SK-N-SH treated with all-trans-retinoic acid at 6 μM for 48 hours (cell line): ENCODE measurements around the gene ARHGAP26.

Experiments
- ATAC-seq: fragments of 200-7000 bp; cut with Tn5 transposase; 3 replicates; pipeline ENCODE4 v1.9.1; 2020; ENCODE audit warnings: mild to moderate bottlenecking, moderate library complexity
- BACH2 ChIP-seq: fragments of 250-450 bp; sonication (Bioruptor Pico); IDR thresholded peaks from 2 replicates; pipeline ENCODE4 v1.9.0; 2021; ENCODE audit warnings: mild to moderate bottlenecking, borderline replicate concordance
- CSDC2 ChIP-seq: fragments of 250-450 bp; sonication (Bioruptor Pico); IDR thresholded peaks from 2 replicates; pipeline ENCODE4 v1.5.0; 2020; ENCODE audit warnings: mild to moderate bottlenecking, moderate library complexity
- ESRRG ChIP-seq: fragments of 250-450 bp; sonication (Bioruptor Pico); IDR thresholded peaks from 2 replicates; pipeline ENCODE4 v1.6.1; 2021; ENCODE audit warnings: mild to moderate bottlenecking
- GLIS3 ChIP-seq: fragments of 250-450 bp; sonication (Bioruptor Pico); IDR thresholded peaks from 2 replicates; pipeline ENCODE4 v1.5.0; 2020; ENCODE audit warnings: mild to moderate bottlenecking, moderate library complexity
- ISL1 ChIP-seq: fragments of 250-450 bp; sonication (Bioruptor Pico); IDR thresholded peaks from 2 replicates; pipeline ENCODE4 v2.1.2; 2022; ENCODE audit warnings: mild to moderate bottlenecking, moderate library complexity
- OSR1 ChIP-seq: fragments of 250-450 bp; sonication (Bioruptor Pico); IDR thresholded peaks from 2 replicates; pipeline ENCODE4 v1.8.0; 2022; ENCODE audit warnings: moderate library complexity, mild to moderate bottlenecking, inconsistent platforms
- PPARA ChIP-seq: fragments of 250-450 bp; sonication (Bioruptor Pico); IDR thresholded peaks from 2 replicates; pipeline ENCODE4 v1.5.0; 2020; ENCODE audit warnings: mild to moderate bottlenecking, borderline replicate concordance
- RARB ChIP-seq: fragments of 250-450 bp; sonication (Bioruptor Pico); IDR thresholded peaks from 2 replicates; pipeline ENCODE4 v1.8.0; 2021; ENCODE audit warnings: mild to moderate bottlenecking, moderate library complexity
- SNAI2 ChIP-seq: fragments of 250-450 bp; sonication (Bioruptor Pico); IDR thresholded peaks from 2 replicates; pipeline ENCODE4 v1.5.0; 2020; ENCODE audit warnings: mild to moderate bottlenecking, moderate library complexity
- TOX ChIP-seq: fragments of 250-450 bp; sonication (Bioruptor Pico); IDR thresholded peaks from 2 replicates; pipeline ENCODE4 v1.8.0; 2021; ENCODE audit warnings: mild to moderate bottlenecking, moderate library complexity, borderline replicate concordance
- ZFP3 ChIP-seq: fragments of 250-450 bp; sonication (Bioruptor Pico); IDR thresholded peaks from 2 replicates; pipeline ENCODE4 v1.5.0; 2020; ENCODE audit warnings: mild to moderate bottlenecking, moderate library complexity
- ZFP30 ChIP-seq: fragments of 450-650 bp; formaldehyde crosslinking; IDR thresholded peaks from 2 replicates; pipeline ENCODE4 v1.5.0; 2022; ENCODE audit warnings: mild to moderate bottlenecking, moderate library complexity
- ZNF8 ChIP-seq: fragments of 450-650 bp; formaldehyde crosslinking; IDR thresholded peaks from 2 replicates; pipeline ENCODE4 v1.5.0; 2020; ENCODE audit warnings: mild to moderate bottlenecking, moderate library complexity
- TF ChIP-seq, protein P1 (sequence below): fragments of 250-450 bp; sonication (Bioruptor Pico); IDR thresholded peaks from 2 replicates; pipeline ENCODE4 v1.5.1; 2020; ENCODE audit warnings: low read depth, mild to moderate bottlenecking, moderate library complexity
- TF ChIP-seq, protein P2 (sequence below): fragments of 250-450 bp; sonication (Bioruptor Pico); IDR thresholded peaks from 2 replicates; pipeline ENCODE4 v1.5.1; 2021; ENCODE audit warnings: mild to moderate bottlenecking, moderate library complexity
- TF ChIP-seq, protein P3 (sequence below): fragments of 250-450 bp; sonication (Bioruptor Pico); IDR thresholded peaks from 2 replicates; pipeline ENCODE4 v1.8.0; 2021; ENCODE audit warnings: low read depth, mild to moderate bottlenecking, moderate library complexity, borderline replicate concordance
- TF ChIP-seq, protein P4 (sequence below): fragments of 250-450 bp; sonication (Bioruptor Pico); IDR thresholded peaks from 2 replicates; pipeline ENCODE4 v1.5.0; 2020; ENCODE audit warnings: mild to moderate bottlenecking, moderate library complexity
- TF ChIP-seq, protein P5 (sequence below): fragments of 250-450 bp; sonication (Bioruptor Pico); IDR thresholded peaks from 2 replicates; pipeline ENCODE4 v1.8.0; 2020; ENCODE audit warnings: mild to moderate bottlenecking, moderate library complexity, borderline replicate concordance

The ARHGAP26 gene

DNA sequence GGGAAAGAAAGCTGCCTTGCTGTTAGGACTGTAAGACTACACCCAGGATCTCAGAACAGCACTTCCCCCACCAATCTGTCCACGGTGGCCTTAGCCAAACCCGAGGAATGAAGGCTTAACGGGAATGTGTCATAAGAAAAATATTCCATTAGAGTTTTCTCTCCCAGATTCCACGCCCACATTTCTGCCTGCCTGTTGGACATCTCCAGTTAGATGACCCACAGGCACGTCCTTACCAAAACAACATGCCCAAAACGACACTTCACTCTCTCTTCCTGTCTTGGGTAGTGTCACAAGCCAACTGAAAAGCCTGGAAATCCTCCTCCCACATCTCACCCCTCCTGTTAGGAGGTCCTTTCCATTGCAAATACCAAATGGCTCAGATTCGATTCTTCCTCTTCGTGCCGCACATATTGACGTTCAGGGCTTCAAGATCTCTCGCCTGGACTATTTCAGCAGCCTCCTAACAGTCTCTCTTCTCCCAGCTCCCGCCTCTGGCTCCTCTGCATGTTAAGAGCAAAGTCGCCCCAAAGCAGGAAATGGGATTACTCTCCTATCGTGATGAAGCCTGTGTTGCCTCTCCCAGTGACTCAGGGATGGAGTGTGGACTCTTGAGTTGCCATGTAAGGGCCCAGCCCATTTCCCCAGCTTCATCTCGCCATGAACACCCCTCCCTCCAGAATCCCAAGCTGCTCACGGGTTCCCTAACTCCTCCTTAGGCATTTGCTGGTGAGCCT is 474.0 kb downstream of the ARHGAP26 start:
- TF ChIP-seq ISL1 (CRISPR knock-in tag) = peak; percentile 78
- TF ChIP-seq, protein P1, sequence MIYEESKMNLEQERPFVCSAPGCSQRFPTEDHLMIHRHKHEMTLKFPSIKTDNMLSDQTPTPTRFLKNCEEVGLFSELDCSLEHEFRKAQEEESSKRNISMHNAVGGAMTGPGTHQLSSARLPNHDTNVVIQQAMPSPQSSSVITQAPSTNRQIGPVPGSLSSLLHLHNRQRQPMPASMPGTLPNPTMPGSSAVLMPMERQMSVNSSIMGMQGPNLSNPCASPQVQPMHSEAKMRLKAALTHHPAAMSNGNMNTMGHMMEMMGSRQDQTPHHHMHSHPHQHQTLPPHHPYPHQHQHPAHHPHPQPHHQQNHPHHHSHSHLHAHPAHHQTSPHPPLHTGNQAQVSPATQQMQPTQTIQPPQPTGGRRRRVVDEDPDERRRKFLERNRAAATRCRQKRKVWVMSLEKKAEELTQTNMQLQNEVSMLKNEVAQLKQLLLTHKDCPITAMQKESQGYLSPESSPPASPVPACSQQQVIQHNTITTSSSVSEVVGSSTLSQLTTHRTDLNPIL (CRISPR knock-in tag) = no peak
- 0 out of 2 replicates have a peak, but pooled peaks have one; percentile 8 for TF ChIP-seq TOX (CRISPR knock-in tag)
- peak; percentile 47; the same call in 1 of the 2 replicates for TF ChIP-seq ZFP3 (CRISPR knock-in tag)
- TF ChIP-seq, protein P2, sequence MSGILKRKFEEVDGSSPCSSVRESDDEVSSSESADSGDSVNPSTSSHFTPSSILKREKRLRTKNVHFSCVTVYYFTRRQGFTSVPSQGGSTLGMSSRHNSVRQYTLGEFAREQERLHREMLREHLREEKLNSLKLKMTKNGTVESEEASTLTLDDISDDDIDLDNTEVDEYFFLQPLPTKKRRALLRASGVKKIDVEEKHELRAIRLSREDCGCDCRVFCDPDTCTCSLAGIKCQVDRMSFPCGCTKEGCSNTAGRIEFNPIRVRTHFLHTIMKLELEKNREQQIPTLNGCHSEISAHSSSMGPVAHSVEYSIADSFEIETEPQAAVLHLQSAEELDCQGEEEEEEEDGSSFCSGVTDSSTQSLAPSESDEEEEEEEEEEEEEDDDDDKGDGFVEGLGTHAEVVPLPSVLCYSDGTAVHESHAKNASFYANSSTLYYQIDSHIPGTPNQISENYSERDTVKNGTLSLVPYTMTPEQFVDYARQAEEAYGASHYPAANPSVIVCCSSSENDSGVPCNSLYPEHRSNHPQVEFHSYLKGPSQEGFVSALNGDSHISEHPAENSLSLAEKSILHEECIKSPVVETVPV (CRISPR knock-in tag) = no peak
- TF ChIP-seq CSDC2 (CRISPR knock-in tag) = 0 out of 2 replicates have a peak, but pooled peaks have one; percentile 32
- TF ChIP-seq, protein P3, sequence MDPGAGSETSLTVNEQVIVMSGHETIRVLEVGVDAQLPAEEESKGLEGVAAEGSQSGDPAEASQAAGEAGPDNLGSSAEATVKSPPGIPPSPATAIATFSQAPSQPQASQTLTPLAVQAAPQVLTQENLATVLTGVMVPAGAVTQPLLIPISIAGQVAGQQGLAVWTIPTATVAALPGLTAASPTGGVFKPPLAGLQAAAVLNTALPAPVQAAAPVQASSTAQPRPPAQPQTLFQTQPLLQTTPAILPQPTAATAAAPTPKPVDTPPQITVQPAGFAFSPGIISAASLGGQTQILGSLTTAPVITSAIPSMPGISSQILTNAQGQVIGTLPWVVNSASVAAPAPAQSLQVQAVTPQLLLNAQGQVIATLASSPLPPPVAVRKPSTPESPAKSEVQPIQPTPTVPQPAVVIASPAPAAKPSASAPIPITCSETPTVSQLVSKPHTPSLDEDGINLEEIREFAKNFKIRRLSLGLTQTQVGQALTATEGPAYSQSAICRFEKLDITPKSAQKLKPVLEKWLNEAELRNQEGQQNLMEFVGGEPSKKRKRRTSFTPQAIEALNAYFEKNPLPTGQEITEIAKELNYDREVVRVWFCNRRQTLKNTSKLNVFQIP (CRISPR knock-in tag) = no peak
- TF ChIP-seq PPARA = no peak
- peak; percentile 89 for ATAC-seq

DNA sequence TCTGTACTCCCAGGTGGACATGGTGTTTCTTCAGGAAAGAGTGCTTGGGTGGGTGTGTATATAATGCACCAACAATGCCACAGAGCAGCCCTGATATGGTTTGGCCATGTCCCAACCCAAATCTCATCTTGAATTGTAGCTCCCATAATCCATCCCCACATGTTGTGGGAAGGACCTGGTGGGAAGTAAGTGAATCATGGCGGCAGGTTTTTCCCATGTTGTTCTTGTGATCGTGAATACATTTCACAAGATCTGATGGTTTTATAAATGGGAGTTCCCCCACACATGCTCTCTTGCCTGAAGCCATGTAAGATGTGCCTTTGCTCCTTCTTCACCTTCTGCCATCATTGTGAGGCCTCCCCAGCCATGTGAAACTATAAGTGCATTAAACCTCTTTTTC is 474.8 kb downstream of the ARHGAP26 start:
- TF ChIP-seq ISL1 (CRISPR knock-in tag) = no peak
- TF ChIP-seq ESRRG (CRISPR knock-in tag) = no peak
- TF ChIP-seq, protein P4, sequence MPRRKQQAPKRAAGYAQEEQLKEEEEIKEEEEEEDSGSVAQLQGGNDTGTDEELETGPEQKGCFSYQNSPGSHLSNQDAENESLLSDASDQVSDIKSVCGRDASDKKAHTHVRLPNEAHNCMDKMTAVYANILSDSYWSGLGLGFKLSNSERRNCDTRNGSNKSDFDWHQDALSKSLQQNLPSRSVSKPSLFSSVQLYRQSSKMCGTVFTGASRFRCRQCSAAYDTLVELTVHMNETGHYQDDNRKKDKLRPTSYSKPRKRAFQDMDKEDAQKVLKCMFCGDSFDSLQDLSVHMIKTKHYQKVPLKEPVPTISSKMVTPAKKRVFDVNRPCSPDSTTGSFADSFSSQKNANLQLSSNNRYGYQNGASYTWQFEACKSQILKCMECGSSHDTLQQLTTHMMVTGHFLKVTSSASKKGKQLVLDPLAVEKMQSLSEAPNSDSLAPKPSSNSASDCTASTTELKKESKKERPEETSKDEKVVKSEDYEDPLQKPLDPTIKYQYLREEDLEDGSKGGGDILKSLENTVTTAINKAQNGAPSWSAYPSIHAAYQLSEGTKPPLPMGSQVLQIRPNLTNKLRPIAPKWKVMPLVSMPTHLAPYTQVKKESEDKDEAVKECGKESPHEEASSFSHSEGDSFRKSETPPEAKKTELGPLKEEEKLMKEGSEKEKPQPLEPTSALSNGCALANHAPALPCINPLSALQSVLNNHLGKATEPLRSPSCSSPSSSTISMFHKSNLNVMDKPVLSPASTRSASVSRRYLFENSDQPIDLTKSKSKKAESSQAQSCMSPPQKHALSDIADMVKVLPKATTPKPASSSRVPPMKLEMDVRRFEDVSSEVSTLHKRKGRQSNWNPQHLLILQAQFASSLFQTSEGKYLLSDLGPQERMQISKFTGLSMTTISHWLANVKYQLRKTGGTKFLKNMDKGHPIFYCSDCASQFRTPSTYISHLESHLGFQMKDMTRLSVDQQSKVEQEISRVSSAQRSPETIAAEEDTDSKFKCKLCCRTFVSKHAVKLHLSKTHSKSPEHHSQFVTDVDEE = no peak
- no peak for TF ChIP-seq SNAI2 (CRISPR knock-in tag)
- TF ChIP-seq, protein P5, sequence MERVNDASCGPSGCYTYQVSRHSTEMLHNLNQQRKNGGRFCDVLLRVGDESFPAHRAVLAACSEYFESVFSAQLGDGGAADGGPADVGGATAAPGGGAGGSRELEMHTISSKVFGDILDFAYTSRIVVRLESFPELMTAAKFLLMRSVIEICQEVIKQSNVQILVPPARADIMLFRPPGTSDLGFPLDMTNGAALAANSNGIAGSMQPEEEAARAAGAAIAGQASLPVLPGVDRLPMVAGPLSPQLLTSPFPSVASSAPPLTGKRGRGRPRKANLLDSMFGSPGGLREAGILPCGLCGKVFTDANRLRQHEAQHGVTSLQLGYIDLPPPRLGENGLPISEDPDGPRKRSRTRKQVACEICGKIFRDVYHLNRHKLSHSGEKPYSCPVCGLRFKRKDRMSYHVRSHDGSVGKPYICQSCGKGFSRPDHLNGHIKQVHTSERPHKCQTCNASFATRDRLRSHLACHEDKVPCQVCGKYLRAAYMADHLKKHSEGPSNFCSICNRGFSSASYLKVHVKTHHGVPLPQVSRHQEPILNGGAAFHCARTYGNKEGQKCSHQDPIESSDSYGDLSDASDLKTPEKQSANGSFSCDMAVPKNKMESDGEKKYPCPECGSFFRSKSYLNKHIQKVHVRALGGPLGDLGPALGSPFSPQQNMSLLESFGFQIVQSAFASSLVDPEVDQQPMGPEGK = no peak
- no peak for TF ChIP-seq TOX (CRISPR knock-in tag)
- no peak for TF ChIP-seq ZFP3 (CRISPR knock-in tag)
- TF ChIP-seq, protein P1 (CRISPR knock-in tag) = no peak
- no peak for TF ChIP-seq RARB (CRISPR knock-in tag)
- no peak for TF ChIP-seq ZFP30 (CRISPR knock-in tag)
- TF ChIP-seq GLIS3 (CRISPR knock-in tag) = no peak
- no peak for TF ChIP-seq OSR1 (CRISPR knock-in tag)
- TF ChIP-seq PPARA = no peak
- TF ChIP-seq, protein P2 (CRISPR knock-in tag) = no peak
- no peak for TF ChIP-seq BACH2 (CRISPR knock-in tag)
- no peak for TF ChIP-seq CSDC2 (CRISPR knock-in tag)
- TF ChIP-seq ZNF8 (CRISPR knock-in tag) = no peak
- no peak for ATAC-seq
